ENCODE data around the gene SLCO2A1. TPM values are rescaled to one million over a fixed set of nuclear protein-coding genes. Genes with fewer than 3 reads are reported as not detected.
A peak's percentile ranks its signal among the peaks of the same experiment; 100 is the strongest.

SLCO2A1 gene
- total RNA-seq, 4 donors from 2014 or later, result 5.4 to 24.9 (median 9.2) TPM

DNA sequence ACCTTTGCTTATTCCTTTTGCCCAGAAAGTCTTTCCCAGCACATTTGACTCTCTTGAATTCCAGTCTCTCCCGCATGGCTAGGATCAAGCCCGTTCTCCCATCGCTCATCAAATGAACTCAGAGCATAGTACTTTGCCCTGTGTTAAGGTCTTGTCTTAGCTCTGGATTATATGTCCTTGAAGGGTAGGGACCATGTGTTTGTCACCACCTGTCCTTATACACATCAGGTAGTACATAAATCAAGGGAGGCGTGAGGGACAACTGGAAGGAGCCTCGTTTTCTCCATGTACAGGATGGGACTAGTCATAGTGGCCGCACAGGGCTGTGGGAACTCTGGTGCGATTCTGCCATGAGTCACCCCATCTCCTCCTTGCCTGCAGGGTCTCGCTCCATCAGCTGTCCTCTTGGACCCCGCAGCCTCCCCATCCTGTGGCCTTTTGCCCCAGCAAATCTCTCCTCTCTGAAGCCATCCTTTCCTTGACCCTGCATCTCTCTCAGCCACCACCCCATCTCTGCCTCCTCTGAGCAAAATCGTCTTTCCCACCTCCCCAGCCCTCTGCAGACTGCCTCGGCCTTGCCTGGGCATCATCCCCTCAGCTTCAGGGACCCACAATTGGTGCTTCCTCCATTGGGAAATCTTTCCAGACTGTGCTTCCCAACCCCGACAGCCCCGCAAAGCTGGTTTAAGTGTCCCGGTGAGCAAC, 100.7 kb downstream of the SLCO2A1 start:
- no peak for DNase-seq (ENCODE audit: low spot score in 2 of 2)
- WGBS, 2 donors, result 88 to 89% methylated on average over 14 of the region's 14 CpGs
- no peak for TF ChIP-seq POLR2A (IDR thresholded peaks at IDR 0.05)
- TF ChIP-seq, protein P1, sequence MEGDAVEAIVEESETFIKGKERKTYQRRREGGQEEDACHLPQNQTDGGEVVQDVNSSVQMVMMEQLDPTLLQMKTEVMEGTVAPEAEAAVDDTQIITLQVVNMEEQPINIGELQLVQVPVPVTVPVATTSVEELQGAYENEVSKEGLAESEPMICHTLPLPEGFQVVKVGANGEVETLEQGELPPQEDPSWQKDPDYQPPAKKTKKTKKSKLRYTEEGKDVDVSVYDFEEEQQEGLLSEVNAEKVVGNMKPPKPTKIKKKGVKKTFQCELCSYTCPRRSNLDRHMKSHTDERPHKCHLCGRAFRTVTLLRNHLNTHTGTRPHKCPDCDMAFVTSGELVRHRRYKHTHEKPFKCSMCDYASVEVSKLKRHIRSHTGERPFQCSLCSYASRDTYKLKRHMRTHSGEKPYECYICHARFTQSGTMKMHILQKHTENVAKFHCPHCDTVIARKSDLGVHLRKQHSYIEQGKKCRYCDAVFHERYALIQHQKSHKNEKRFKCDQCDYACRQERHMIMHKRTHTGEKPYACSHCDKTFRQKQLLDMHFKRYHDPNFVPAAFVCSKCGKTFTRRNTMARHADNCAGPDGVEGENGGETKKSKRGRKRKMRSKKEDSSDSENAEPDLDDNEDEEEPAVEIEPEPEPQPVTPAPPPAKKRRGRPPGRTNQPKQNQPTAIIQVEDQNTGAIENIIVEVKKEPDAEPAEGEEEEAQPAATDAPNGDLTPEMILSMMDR (IDR thresholded peaks at IDR 0.05), result no peak
- H3K4me3 ChIP-seq (ENCODE audit: low read depth, poor library complexity, severe bottlenecking), result no peak overlapping the region
- intact Hi-C loops (cut with DNase I; ENCODE audit: low total_unique reads), result no loop called here

DNA sequence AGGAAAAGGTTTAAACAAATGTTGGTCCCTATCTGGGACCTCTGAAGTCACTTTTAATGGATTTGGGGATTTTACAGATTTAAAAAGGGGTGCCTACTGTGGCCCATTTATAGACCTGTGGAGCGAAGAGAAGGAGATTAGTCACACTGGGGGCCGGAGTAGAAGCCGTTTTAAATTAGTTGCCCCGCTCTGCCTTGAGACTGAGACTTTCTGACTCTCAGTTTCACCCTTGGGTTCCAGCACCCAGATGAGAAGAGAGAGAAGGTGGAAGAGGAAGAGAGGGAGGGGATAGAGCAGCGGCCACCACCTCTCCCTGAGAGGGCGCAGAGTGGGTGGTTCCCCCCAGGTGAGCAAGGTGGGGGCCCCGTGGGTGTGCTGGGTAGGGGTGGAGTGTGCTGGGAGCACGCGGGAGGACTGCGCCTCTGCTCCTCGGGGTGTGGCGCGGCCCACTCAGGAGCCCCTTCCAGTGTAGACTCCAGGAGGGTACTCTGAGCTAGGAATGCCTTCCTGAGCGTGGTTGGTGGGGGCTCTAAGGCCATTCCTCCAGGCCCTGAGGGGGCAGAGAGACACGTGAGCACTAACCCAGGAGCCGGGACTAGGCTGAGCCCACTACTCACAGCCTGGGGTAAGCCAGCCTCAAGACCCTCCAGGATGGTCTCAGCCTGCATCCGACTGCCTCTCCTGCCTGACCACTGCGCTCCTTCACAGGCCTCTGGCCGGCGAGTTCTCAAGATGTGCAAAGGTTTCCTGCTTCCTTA, 101.4 kb downstream of the SLCO2A1 start:
- WGBS, 2 donors, result 61 to 70% methylated on average over 18 to 20 of the region's 20 CpGs
- intact Hi-C loops (cut with DNase I; ENCODE audit: low total_unique reads), result no loop called here
- TF ChIP-seq, protein P1 (IDR thresholded peaks at IDR 0.05), result no peak
- no peak for TF ChIP-seq POLR2A (IDR thresholded peaks at IDR 0.05)
- no peak overlapping the region for H3K4me3 ChIP-seq (ENCODE audit: low read depth, poor library complexity, severe bottlenecking)
- DNase-seq (ENCODE audit: low spot score in 2 of 2), result no peak

DNA sequence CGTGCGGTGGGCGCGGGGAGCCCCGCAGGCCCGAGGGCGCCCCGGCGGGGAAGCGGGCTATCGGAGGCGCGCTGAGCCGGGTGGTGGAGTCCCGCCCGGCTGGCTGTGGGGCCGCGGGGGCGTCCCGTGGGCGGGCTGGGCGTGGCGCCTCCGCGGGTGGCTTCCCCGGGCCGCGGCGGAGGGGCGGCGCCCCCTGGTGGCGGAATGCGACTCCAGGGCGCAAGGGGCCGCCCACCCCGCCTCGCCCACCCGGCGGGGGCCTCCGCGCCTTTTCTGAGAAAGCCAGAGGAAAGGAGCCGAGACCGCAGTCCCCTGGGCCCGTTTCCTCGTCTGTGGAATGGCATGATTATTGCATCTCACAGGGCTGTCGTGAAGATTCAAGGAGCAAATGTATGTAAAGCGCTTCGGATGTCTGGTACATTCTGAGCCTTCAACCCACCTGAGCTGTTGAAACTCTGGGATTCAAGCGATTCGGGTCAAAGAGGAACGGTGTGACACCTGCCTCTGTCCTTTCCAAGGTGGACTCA, 102.1 kb downstream of the SLCO2A1 start:
- no peak for DNase-seq (ENCODE audit: low spot score in 2 of 2)

DNA sequence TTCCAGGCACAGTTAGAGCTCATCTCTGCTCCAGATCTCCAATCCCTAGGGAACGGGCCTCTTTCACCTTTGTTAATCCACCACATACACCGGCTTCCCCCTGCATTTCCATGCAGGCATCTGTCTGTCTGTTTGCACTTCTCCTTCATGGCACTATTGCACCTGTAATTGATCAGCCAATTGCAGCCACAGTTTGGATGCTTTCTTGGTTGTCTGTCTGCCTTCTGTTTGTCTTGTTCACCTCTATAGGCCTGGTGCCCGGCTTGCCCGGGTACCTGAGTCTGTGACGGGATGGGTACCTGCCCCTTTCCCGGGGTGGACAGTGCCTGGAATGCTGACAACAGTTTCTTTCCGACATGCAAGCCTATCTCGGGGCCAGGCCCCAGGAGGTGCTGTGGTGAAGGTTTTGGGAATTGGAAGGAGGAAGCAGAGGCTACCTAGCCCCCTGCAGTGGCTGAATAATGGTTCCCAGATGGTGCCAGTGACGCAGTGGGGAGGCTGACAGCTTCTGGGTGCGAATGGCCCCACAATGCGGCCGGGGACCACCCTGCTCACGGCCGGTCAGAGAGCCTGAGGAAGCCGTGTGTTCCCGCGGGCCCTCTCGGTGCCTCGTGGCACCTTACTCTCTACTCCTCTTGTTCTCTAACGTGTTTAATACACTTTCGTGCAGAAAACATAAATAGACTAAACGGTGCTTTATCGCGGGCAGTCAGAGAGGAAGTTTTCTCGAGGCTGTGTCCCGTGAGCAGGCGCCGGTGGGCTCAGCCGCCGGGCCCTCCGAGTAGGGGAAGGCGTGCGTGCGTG, 102.8 kb downstream of the SLCO2A1 start:
- H3K4me3 ChIP-seq (ENCODE audit: low read depth, poor library complexity, severe bottlenecking), result peak overlapping the region; percentile 15
- intact Hi-C loops (cut with DNase I; ENCODE audit: low total_unique reads), result no loop called here
- no peak for DNase-seq (ENCODE audit: low spot score in 2 of 2)
- WGBS, 2 donors, result 25 to 34% methylated on average over 29 to 31 of the region's 34 CpGs
- TF ChIP-seq, protein P1 (IDR thresholded peaks at IDR 0.05), result no peak
- TF ChIP-seq POLR2A (IDR thresholded peaks at IDR 0.05), result no peak

More for the DNA sequence above, 102.1 kb downstream of the SLCO2A1 start:
- intact Hi-C loops (cut with DNase I; ENCODE audit: low total_unique reads), result no loop called here
- TF ChIP-seq, protein P1 (IDR thresholded peaks at IDR 0.05), result no peak
- no peak for TF ChIP-seq POLR2A (IDR thresholded peaks at IDR 0.05)
- peak overlapping the region; percentile 15 for H3K4me3 ChIP-seq (ENCODE audit: low read depth, poor library complexity, severe bottlenecking)
- 3% methylated on average over 19 to 27 of the region's 51 CpGs for WGBS, 2 donors

DNA sequence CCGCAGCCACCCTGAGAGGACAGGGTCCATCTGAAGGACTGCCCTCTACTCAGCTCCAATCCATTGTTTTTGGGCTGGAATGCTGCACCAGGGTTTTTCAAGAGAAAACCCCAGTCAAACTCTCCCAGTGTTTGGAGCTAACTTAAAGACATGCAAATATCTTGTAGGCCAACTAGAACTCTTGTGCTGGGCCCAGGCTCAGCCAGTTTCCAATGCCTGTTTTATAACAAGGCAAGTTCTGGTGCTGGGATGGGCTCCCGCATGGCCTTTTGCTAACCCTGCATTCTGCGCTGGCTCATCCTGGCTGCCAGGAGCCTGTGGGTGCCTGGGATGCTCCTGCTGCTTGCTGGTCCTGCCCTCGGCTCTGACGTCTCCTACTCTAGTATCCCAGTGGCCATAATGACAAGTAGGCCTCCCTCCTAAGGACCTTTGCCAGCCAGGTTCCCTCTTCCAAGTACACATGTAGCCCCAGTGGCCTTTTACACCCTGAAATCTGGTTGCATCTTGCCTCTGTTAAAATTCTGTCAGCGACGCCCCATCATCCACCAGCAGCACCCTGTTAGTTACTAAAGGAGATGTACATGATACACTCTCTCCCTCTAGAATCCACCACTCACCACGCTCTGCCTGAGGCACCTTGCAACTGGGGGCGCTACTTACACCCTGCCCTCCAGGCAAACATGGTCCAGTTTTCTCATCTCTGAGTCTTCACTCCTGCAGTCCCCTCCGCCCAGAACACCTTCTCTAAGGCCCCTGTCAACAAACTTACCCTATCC, 103.6 kb downstream of the SLCO2A1 start:
- TF ChIP-seq, protein P1 (IDR thresholded peaks at IDR 0.05), result no peak
- no peak for TF ChIP-seq POLR2A (IDR thresholded peaks at IDR 0.05)
- WGBS, 2 donors, result 97 to 99% methylated on average over 10 of the region's 10 CpGs
- H3K4me3 ChIP-seq (ENCODE audit: low read depth, poor library complexity, severe bottlenecking), result no peak overlapping the region
- intact Hi-C loops (cut with DNase I; ENCODE audit: low total_unique reads), result no loop called here
- no peak for DNase-seq (ENCODE audit: low spot score in 2 of 2)

All from lower leg skin (tissue), 4 donors.